Fibroblast of lung (primary cell): ENCODE data around the gene C6orf136. TPM values are rescaled to one million over a fixed set of nuclear protein-coding genes. Genes with fewer than 3 reads are reported as not detected.
"Not testable (repeated sequence)": the region's sequence is repeated elsewhere in the genome, so short reads cannot be mapped to it uniquely, and the experiment has no call there.

ENCODE experiments used
- DNase-seq, 2 donors: peaks; one replicate each; pipeline versions ENCODE4 v3.0.0 to v3.0.0-alpha.2; 2010; ENCODE audit warnings: low read depth in 2 of 2
- H2AFZ ChIP-seq: 2 replicates; pipeline ENCODE4 v1.5.1; 2012; ENCODE audit warnings: low read length, control low read depth, inconsistent platforms
- H3K27ac ChIP-seq: 2 replicates; pipeline ENCODE4 v1.5.1; 2011; ENCODE audit warnings: low read length, control low read depth; ENCODE audit not compliant: insufficient read depth
- H3K27me3 ChIP-seq: 2 replicates; pipeline ENCODE4 v1.5.1; 2011; ENCODE audit warnings: mild to moderate bottlenecking, low read length; ENCODE audit not compliant: control insufficient read depth, insufficient read depth
- H3K36me3 ChIP-seq: 2 replicates; pipeline ENCODE4 v1.5.1; 2011; ENCODE audit warnings: low read length; ENCODE audit not compliant: control insufficient read depth, insufficient read depth
- H3K4me1 ChIP-seq: 2 replicates; pipeline ENCODE4 v1.5.1; 2011; ENCODE audit warnings: low read length; ENCODE audit not compliant: control insufficient read depth, insufficient read depth; ENCODE audit errors: extremely low read depth
- H3K4me2 ChIP-seq: 2 replicates; pipeline ENCODE4 v1.5.1; 2011; ENCODE audit warnings: low read length, control low read depth; ENCODE audit not compliant: insufficient read depth; ENCODE audit errors: extremely low read depth
- H3K4me3 ChIP-seq, 4 experiments: fragments of 200-600 bp in 1 of 4; sonication (generic) in 1 of 4; replicated peaks in 1 of 4; 2 replicates each; pipeline ENCODE4 v1.5.1; 2011 to 2016; ENCODE audit warnings: low read length in 4 of 4, low read depth in 3 of 4, mild to moderate bottlenecking in 3 of 4, control low read depth in 2 of 4, inconsistent platforms in 1 of 4, mixed read lengths in 1 of 4; ENCODE audit not compliant: insufficient read depth in 1 of 4; ENCODE audit errors: control extremely low read depth in 1 of 4
- H3K79me2 ChIP-seq: 2 replicates; pipeline ENCODE4 v1.5.1; 2012; ENCODE audit warnings: mild to moderate bottlenecking, low read length, inconsistent platforms; ENCODE audit not compliant: control insufficient read depth, insufficient read depth
- H3K9ac ChIP-seq: 2 replicates; pipeline ENCODE4 v1.5.1; 2011; ENCODE audit warnings: mild to moderate bottlenecking, low read length, control low read depth; ENCODE audit not compliant: insufficient read depth
- H3K9me3 ChIP-seq: 2 replicates; pipeline ENCODE4 v1.5.1; 2012; ENCODE audit warnings: low read depth, low read length; ENCODE audit not compliant: control insufficient read depth, insufficient read depth
- H4K20me1 ChIP-seq: 2 replicates; pipeline ENCODE4 v1.5.1; 2011; ENCODE audit warnings: low read length; ENCODE audit not compliant: control insufficient read depth, insufficient read depth; ENCODE audit errors: extremely low read depth
- CTCF ChIP-seq, 2 donors: IDR thresholded peaks in 1 of 2; conservative IDR thresholded peaks in 1 of 2; 1 replicate in 1 of 2; 2 replicates in 1 of 2; pipeline ENCODE4 v1.5.1; 2011 to 2012; ENCODE audit warnings: low read length in 2 of 2, control low read depth in 1 of 2, inconsistent platforms in 1 of 2, low read depth in 1 of 2, mild to moderate bottlenecking in 1 of 2
- EZH2 ChIP-seq: IDR thresholded peaks from 2 replicates; pipeline ENCODE4 v1.5.1; 2012; ENCODE audit warnings: low read length, control low read depth, mild to moderate bottlenecking; ENCODE audit errors: missing control alignments
- polyA minus RNA-seq: library from RNA; depleted of rRNA, polyadenylated mRNA; stranded (reverse); fragments of >200 nt; gene quantifications from 2 replicates; pipeline ENCODE4 v1.2.3, GENCODE V29; 2011; ENCODE audit warnings: low replicate concordance
- polyA plus RNA-seq, 2 donors: library from polyadenylated mRNA; depleted of rRNA in 1 of 2; stranded (reverse) in 1 of 2; unstranded in 1 of 2; fragments of >200 nt; gene quantifications; 2 replicates each; pipeline ENCODE4 v1.2.1, GENCODE V29; 2011 to 2012; ENCODE audit warnings: missing spikeins in 1 of 2
- total RNA-seq: library from RNA; depleted of rRNA; stranded (reverse); fragments of >200 nt; gene quantifications from 2 replicates; pipeline ENCODE4 v1.2.1, GENCODE V29; 2014

C6orf136 gene, protein sequence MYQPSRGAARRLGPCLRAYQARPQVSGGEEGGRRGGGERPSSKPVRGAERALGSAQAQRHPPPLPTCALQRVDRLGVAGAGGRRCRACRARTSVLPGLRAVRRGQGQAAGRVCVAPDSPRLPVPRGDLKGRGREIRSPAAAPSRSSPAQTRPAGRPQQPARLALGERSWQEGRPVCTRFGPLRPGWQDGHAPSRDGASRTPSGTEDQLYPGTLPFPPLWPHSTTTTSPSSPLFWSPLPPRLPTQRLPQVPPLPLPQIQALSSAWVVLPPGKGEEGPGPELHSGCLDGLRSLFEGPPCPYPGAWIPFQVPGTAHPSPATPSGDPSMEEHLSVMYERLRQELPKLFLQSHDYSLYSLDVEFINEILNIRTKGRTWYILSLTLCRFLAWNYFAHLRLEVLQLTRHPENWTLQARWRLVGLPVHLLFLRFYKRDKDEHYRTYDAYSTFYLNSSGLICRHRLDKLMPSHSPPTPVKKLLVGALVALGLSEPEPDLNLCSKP
- 2.5 and 4.4 TPM in 2 replicates for total RNA-seq
- polyA plus RNA-seq: 3.6 and 6.3 TPM in 2 replicates
- polyA plus RNA-seq (2012): 6.3 and 10.7 TPM in 2 replicates
- 10.6 and 19.9 TPM in 2 replicates for polyA minus RNA-seq

GRCh38 chr6:30646450-30647241 lies at the start of gene C6orf136:
TSS of gene C6orf136 (plus strand) at chr6:30647133. CDS start at chr6:30647232, 99 bp downstream.
- Histone ChIP-seq H3K9ac (peak within 1 kb of the TSS; percentile 80), H3K27ac (peak within 1 kb of the TSS; percentile 72), H3K4me3 (peak within 1 kb of the TSS; percentile 82 to 97 (median 96)), H3K36me3 (peaks cover 4% of the 10 kb centered on the region), H3K4me1 (peaks cover 4% of the 10 kb centered on the region), H3K9me3 (no peaks in the 10 kb centered on the region), H2AFZ (peak within 1 kb of the TSS; percentile 85), H3K4me2 (peak within 1 kb of the TSS; percentile 83), H3K79me2 (peaks cover 11% of the 10 kb centered on the region), H4K20me1 (no peaks in the 10 kb centered on the region), H3K27me3 (no peaks in the 10 kb centered on the region)
- peak; percentile 82 to 92 for DNase-seq
- TF ChIP-seq CTCF (conservative IDR thresholded peaks at IDR 0.05 in 1 of 2, IDR thresholded peaks at IDR 0.05 in 1 of 2; ENCODE audit: low read depth in 1 of 2, low read length in 2 of 2) (no peak), EZH2 (no peak)

DNA sequence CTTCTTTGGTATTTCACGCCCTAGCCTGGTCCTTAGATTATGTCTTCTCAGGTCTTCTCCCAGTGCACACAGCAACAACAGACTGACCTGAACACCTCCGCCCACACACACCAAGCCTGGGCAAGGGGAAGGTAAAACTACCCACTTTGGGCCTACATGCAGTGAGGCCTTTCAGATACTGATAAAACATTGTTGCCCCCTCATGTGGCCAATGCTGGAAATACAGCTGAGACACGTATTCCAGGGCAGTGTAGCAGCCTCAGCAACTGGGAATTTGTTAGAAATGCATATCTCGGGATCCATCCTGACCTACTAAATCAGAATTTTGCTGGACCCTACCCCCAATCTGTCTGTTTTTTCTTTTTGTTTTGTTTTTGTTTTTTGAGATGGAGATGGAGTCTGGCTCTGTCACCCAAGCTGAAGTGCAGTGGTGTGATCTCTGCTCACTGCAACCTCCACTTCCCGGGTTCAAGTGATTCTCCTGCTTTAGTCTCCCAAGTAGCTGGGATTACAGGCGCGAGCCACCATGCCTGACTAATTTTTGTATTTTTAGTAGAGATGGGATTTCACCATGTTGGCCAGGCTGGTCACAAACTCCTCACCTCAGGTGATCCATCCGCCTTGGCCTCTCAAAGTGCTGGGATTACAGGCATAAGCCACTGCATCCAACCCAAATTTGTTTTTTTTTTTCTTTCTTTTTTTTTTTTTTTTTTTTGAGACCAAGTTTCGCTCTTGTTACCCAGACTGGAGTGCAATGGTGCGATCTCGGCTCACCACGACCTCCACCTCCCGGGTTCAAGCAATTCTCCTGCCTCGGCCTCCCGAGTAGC lies 49.4 kb upstream of the C6orf136 start:
- not testable (repeated sequence) for H3K27me3 ChIP-seq, H3K27ac ChIP-seq, H3K9me3 ChIP-seq, H3K4me1 ChIP-seq, H3K4me2 ChIP-seq, H3K9ac ChIP-seq, H2AFZ ChIP-seq, H4K20me1 ChIP-seq, H3K79me2 ChIP-seq, H3K4me3 ChIP-seq
- H3K36me3 ChIP-seq: peaks cover 21% of the 10 kb centered on the region
- peak; percentile 68 to 80 for DNase-seq
- TF ChIP-seq CTCF (conservative IDR thresholded peaks at IDR 0.05 in 1 of 2, IDR thresholded peaks at IDR 0.05 in 1 of 2; ENCODE audit: low read depth in 1 of 2, low read length in 2 of 2): peak; percentile 74 to 84
